Fibroblast of lung (primary cell): ENCODE results near the gene C17orf114.
A peak's percentile ranks its signal among the peaks of the same experiment; 100 is the strongest.

Source experiments
- DNase-seq, 2 donors: peaks; one replicate each; pipeline versions ENCODE4 v3.0.0 to v3.0.0-alpha.2; 2010; ENCODE audit warnings: low read depth in 2 of 2
- H2AFZ ChIP-seq: 2 replicates; pipeline ENCODE4 v1.5.1; 2012; ENCODE audit warnings: low read length, control low read depth, inconsistent platforms
- H3K27ac ChIP-seq: 2 replicates; pipeline ENCODE4 v1.5.1; 2011; ENCODE audit warnings: low read length, control low read depth; ENCODE audit not compliant: insufficient read depth
- H3K27me3 ChIP-seq: 2 replicates; pipeline ENCODE4 v1.5.1; 2011; ENCODE audit warnings: mild to moderate bottlenecking, low read length; ENCODE audit not compliant: control insufficient read depth, insufficient read depth
- H3K36me3 ChIP-seq: 2 replicates; pipeline ENCODE4 v1.5.1; 2011; ENCODE audit warnings: low read length; ENCODE audit not compliant: control insufficient read depth, insufficient read depth
- H3K4me1 ChIP-seq: 2 replicates; pipeline ENCODE4 v1.5.1; 2011; ENCODE audit warnings: low read length; ENCODE audit not compliant: control insufficient read depth, insufficient read depth; ENCODE audit errors: extremely low read depth
- H3K4me2 ChIP-seq: 2 replicates; pipeline ENCODE4 v1.5.1; 2011; ENCODE audit warnings: low read length, control low read depth; ENCODE audit not compliant: insufficient read depth; ENCODE audit errors: extremely low read depth
- H3K4me3 ChIP-seq, 4 experiments: fragments of 200-600 bp in 1 of 4; sonication (generic) in 1 of 4; replicated peaks in 1 of 4; 2 replicates each; pipeline ENCODE4 v1.5.1; 2011 to 2016; ENCODE audit warnings: low read length in 4 of 4, low read depth in 3 of 4, mild to moderate bottlenecking in 3 of 4, control low read depth in 2 of 4, inconsistent platforms in 1 of 4, mixed read lengths in 1 of 4; ENCODE audit not compliant: insufficient read depth in 1 of 4; ENCODE audit errors: control extremely low read depth in 1 of 4
- H3K79me2 ChIP-seq: 2 replicates; pipeline ENCODE4 v1.5.1; 2012; ENCODE audit warnings: mild to moderate bottlenecking, low read length, inconsistent platforms; ENCODE audit not compliant: control insufficient read depth, insufficient read depth
- H3K9ac ChIP-seq: 2 replicates; pipeline ENCODE4 v1.5.1; 2011; ENCODE audit warnings: mild to moderate bottlenecking, low read length, control low read depth; ENCODE audit not compliant: insufficient read depth
- H3K9me3 ChIP-seq: 2 replicates; pipeline ENCODE4 v1.5.1; 2012; ENCODE audit warnings: low read depth, low read length; ENCODE audit not compliant: control insufficient read depth, insufficient read depth
- H4K20me1 ChIP-seq: 2 replicates; pipeline ENCODE4 v1.5.1; 2011; ENCODE audit warnings: low read length; ENCODE audit not compliant: control insufficient read depth, insufficient read depth; ENCODE audit errors: extremely low read depth
- EZH2 ChIP-seq: IDR thresholded peaks from 2 replicates; pipeline ENCODE4 v1.5.1; 2012; ENCODE audit warnings: low read length, control low read depth, mild to moderate bottlenecking; ENCODE audit errors: missing control alignments
- TF ChIP-seq, protein P1 (sequence below), 2 donors: IDR thresholded peaks in 1 of 2; conservative IDR thresholded peaks in 1 of 2; 1 replicate in 1 of 2; 2 replicates in 1 of 2; pipeline ENCODE4 v1.5.1; 2011 to 2012; ENCODE audit warnings: low read length in 2 of 2, control low read depth in 1 of 2, inconsistent platforms in 1 of 2, low read depth in 1 of 2, mild to moderate bottlenecking in 1 of 2

Gene C17orf114

DNA sequence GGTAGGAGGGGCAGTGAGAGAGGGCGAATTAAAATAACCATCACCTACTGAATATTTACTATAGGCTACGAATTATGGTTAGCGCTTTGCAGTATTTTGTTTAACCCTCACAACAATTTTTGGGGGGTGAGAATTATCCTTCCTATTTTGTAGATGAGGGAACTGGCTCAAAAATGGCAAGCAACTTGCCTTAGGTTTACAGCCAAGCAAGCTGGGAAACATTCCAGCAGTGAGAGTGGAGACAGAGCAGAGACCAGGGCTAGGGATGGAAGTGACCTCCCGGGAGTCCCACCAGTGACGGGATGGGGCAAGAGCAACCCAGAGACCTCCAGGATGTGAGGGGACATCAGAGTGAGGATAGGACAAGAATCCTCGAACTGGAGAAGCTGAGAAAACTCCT lies 15.6 kb downstream of the C17orf114 start:
- Histone ChIP-seq H3K9me3 (no peaks in the 10 kb centered on the region), H3K36me3 (no peaks in the 10 kb centered on the region), H3K4me3 (peak overlapping the region in 2 of 4 experiments; percentile 16 to 33), H3K79me2 (no peaks in the 10 kb centered on the region), H3K4me2 (peak overlapping the region; percentile 78), H3K9ac (no peak overlapping the region), H3K27me3 (peaks cover 5% of the 10 kb centered on the region), H3K4me1 (peaks cover 8% of the 10 kb centered on the region), H4K20me1 (no peaks in the 10 kb centered on the region), H2AFZ (no peak overlapping the region), H3K27ac (no peak overlapping the region)
- TF ChIP-seq, protein P1, sequence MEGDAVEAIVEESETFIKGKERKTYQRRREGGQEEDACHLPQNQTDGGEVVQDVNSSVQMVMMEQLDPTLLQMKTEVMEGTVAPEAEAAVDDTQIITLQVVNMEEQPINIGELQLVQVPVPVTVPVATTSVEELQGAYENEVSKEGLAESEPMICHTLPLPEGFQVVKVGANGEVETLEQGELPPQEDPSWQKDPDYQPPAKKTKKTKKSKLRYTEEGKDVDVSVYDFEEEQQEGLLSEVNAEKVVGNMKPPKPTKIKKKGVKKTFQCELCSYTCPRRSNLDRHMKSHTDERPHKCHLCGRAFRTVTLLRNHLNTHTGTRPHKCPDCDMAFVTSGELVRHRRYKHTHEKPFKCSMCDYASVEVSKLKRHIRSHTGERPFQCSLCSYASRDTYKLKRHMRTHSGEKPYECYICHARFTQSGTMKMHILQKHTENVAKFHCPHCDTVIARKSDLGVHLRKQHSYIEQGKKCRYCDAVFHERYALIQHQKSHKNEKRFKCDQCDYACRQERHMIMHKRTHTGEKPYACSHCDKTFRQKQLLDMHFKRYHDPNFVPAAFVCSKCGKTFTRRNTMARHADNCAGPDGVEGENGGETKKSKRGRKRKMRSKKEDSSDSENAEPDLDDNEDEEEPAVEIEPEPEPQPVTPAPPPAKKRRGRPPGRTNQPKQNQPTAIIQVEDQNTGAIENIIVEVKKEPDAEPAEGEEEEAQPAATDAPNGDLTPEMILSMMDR (conservative IDR thresholded peaks at IDR 0.05 in 1 of 2, IDR thresholded peaks at IDR 0.05 in 1 of 2; ENCODE audit: low read depth in 1 of 2, low read length in 2 of 2): no peak
- TF ChIP-seq EZH2: no peak
- no peak for DNase-seq

DNA sequence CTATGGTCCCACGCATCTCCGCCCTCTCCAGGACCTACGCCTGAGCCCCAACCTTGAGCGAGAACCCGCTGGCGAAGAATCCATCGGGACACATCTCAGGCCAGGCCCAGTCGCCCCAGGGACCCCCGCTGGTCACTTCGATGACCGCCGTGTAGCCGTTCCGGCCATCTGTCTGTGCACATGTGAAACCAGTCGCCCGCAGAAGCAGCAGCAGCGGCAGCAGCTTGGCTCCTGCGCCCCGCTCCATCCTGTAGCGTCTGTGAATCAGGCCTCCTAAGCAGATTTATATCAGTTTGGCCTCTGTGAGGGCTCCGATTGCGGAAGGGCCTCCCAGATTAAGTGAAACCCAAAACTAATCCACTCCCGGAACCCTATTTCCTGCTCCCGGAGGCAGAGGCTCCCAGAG lies 16.0 kb downstream of the C17orf114 start, which contains the start of gene VMO1:
VMO1 (minus strand) TSS at position 259 of the 406 bp plus-strand sequence; CDS start at position 247, 12 bp downstream.
- Histone ChIP-seq H3K4me1 (peaks cover 8% of the 10 kb centered on the region), H3K27me3 (peaks cover 5% of the 10 kb centered on the region), H3K27ac (no peak within 1 kb of the TSS), H3K4me2 (peak within 1 kb of the TSS; percentile 78), H3K79me2 (no peaks in the 10 kb centered on the region), H3K9me3 (no peaks in the 10 kb centered on the region), H3K36me3 (no peaks in the 10 kb centered on the region), H2AFZ (peak within 1 kb of the TSS; percentile 49), H3K4me3 (peak within 1 kb of the TSS; percentile 5 to 33 (median 16)), H3K9ac (no peak within 1 kb of the TSS), H4K20me1 (no peaks in the 10 kb centered on the region)
- DNase-seq: peak in 1 of 2 donors; percentile 22
- TF ChIP-seq, protein P1 (conservative IDR thresholded peaks at IDR 0.05 in 1 of 2, IDR thresholded peaks at IDR 0.05 in 1 of 2; ENCODE audit: low read depth in 1 of 2, low read length in 2 of 2): no peak
- TF ChIP-seq EZH2: no peak

DNA sequence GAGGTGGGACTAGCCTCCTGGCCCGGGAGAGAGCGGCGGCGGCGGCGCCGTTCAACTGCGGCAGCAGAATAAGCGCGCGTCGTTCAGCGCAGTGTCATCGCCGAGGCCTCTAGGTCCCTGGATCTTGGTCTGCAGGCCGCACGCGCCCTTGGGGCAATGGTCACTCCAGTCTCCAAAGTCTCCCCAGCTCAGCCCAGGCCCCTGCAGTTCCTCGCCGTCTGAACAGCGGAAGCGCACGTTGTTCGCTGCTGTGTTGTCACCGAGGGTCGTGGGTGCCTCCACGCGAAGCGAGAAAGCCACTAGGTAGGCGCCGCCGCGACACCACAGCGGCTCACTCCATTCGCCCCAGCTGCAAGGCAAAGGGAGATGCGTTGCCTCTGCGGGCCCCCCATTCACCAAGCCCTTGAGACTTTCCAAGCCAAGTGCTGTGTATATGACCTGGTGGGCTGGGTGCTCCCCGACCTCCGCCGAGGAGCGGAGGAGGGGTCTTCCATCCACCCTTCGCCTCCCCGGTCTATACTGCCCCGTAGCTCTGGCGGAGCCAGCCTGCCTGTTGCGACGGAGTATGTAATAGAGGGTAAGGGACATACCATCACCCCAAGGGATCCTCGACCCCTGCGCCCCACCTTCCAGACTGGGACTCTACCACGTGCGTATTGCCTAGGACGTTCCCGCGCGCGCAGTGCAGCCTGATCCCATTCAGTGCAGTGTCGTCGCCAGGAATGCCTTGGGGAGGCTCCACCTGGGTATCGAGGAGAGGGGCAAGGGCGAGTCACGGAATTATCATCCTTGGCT lies 16.6 kb downstream of the C17orf114 start:
- TF ChIP-seq, protein P1 (conservative IDR thresholded peaks at IDR 0.05 in 1 of 2, IDR thresholded peaks at IDR 0.05 in 1 of 2; ENCODE audit: low read depth in 1 of 2, low read length in 2 of 2): no peak
- peak; percentile 57 for TF ChIP-seq EZH2
- peak overlapping the region in 3 of 4 experiments; percentile 5 to 33 (median 7) for H3K4me3 ChIP-seq
- peak overlapping the region; percentile 49 for H2AFZ ChIP-seq
- no peaks in the 10 kb centered on the region for H4K20me1 ChIP-seq
- DNase-seq: no peak
- no peaks in the 10 kb centered on the region for H3K9me3 ChIP-seq
- H3K4me2 ChIP-seq: peak overlapping the region; percentile 78
- no peak overlapping the region for H3K9ac ChIP-seq
- H3K79me2 ChIP-seq: no peaks in the 10 kb centered on the region
- peaks cover 8% of the 10 kb centered on the region for H3K4me1 ChIP-seq
- H3K27ac ChIP-seq: no peak overlapping the region
- peaks cover 5% of the 10 kb centered on the region for H3K27me3 ChIP-seq
- no peaks in the 10 kb centered on the region for H3K36me3 ChIP-seq
